ENCODE measurements around the gene PCYT1A. TPM values are rescaled to one million over a fixed set of nuclear protein-coding genes. Genes with fewer than 3 reads are reported as not detected.

The PCYT1A gene
- total and polyA plus RNA-seq, 5 donors from 2014 or later: 21.4 to 87.4 (median 23.2) TPM

DNA sequence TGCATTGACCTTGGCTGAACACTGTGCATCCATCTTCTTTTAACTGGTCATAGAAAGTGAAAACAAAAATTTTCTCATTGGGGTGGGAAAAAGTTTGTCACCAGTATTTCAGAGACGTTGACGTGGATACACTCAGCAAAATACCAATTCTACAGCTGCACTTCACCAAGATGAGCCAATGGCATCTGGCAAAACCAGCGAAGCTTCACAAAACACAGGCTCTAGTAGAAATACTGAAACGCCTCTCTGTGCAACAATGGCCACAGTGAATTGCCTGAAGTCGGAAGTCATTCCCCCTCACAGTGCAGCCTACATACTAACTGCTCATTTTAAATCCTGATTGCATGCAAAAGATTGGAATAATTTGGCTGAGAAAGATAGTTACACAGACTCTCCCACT lies 17.0 kb downstream of the PCYT1A start:
- no peak for DNase-seq
- Mint-ChIP-seq H3K27ac (peak overlapping the region in 2 of 3 donors; percentile 11 to 48), H3K9me3 (no peaks in the 10 kb centered on the region), H3K4me3 (no peak overlapping the region), H3K27me3 (no peaks in the 10 kb centered on the region), H3K36me3 (peaks cover 13% of the 10 kb centered on the region), H3K4me1 (peaks cover 22 to 44% (median 32%) of the 10 kb centered on the region in 4 donors)
- Histone ChIP-seq H3K27ac (ENCODE audit: insufficient read depth, low read length, poor library complexity, severe bottlenecking) (no peak overlapping the region), H3K27me3 (ENCODE audit: control insufficient read depth, insufficient read depth, low read length) (no peaks in the 10 kb centered on the region), H3K4me3 (ENCODE audit: low read depth, low read length) (no peak overlapping the region), H3K36me3 (ENCODE audit: control insufficient read depth, insufficient read depth, low read length) (peaks cover 33% of the 10 kb centered on the region), H3K4me1 (ENCODE audit: control insufficient read depth, insufficient read depth, low read length, poor library complexity, severe bottlenecking) (peaks cover 30% of the 10 kb centered on the region), H3K9me3 (ENCODE audit: control insufficient read depth in 2 of 2, low read length in 2 of 2) (no peaks in the 10 kb centered on the region)
- no peak for ATAC-seq (ENCODE audit: low read depth in 2 of 2)

- H3K4me1 ChIP-seq (ENCODE audit: control insufficient read depth, insufficient read depth, low read length, poor library complexity, severe bottlenecking): peaks cover 11% of the 10 kb centered on the region
- DNase-seq (peak in 1 of 3 donors; percentile 60), ATAC-seq (ENCODE audit: low read depth in 2 of 2) (no peak)
- Mint-ChIP-seq H3K9me3 (no peaks in the 10 kb centered on the region), H3K4me1 (peaks cover 19 to 38% (median 27%) of the 10 kb centered on the region in 4 donors), H3K36me3 (peaks cover 26% of the 10 kb centered on the region), H3K4me3 (no peak overlapping the region), H3K27ac (peak overlapping the region in 2 of 3 donors; percentile 2 to 69), H3K27me3 (no peaks in the 10 kb centered on the region)
- H3K9me3 ChIP-seq (ENCODE audit: control insufficient read depth in 2 of 2, low read length in 2 of 2): no peaks in the 10 kb centered on the region
- peaks cover 39% of the 10 kb centered on the region for H3K36me3 ChIP-seq (ENCODE audit: control insufficient read depth, insufficient read depth, low read length)
- H3K4me3 ChIP-seq (ENCODE audit: low read depth, low read length): no peak overlapping the region
- no peak overlapping the region for H3K27ac ChIP-seq (ENCODE audit: insufficient read depth, low read length, poor library complexity, severe bottlenecking)
- H3K27me3 ChIP-seq (ENCODE audit: control insufficient read depth, insufficient read depth, low read length): no peaks in the 10 kb centered on the region
Observed at GRCh38 chr3:196268284-196269163, 19.0 kb downstream of the PCYT1A start.

- ATAC-seq (ENCODE audit: low read depth in 2 of 2) (no peak), DNase-seq (no peak)
- Mint-ChIP-seq H3K9me3 (peaks cover 0 to 3% (median 0%) of the 10 kb centered on the region in 7 donors), H3K4me3 (no peak overlapping the region), H3K4me1 (peaks cover 15 to 27% (median 20%) of the 10 kb centered on the region in 4 donors), H3K27ac (no peak overlapping the region), H3K36me3 (peaks cover 21% of the 10 kb centered on the region), H3K27me3 (no peaks in the 10 kb centered on the region)
- no peaks in the 10 kb centered on the region for H3K9me3 ChIP-seq (ENCODE audit: control insufficient read depth in 2 of 2, low read length in 2 of 2)
- no peaks in the 10 kb centered on the region for H3K27me3 ChIP-seq (ENCODE audit: control insufficient read depth, insufficient read depth, low read length)
- no peak overlapping the region for H3K4me3 ChIP-seq (ENCODE audit: low read depth, low read length)
- H3K27ac ChIP-seq (ENCODE audit: insufficient read depth, low read length, poor library complexity, severe bottlenecking): no peak overlapping the region
- peaks cover 43% of the 10 kb centered on the region for H3K36me3 ChIP-seq (ENCODE audit: control insufficient read depth, insufficient read depth, low read length)
- H3K4me1 ChIP-seq (ENCODE audit: control insufficient read depth, insufficient read depth, low read length, poor library complexity, severe bottlenecking): peaks cover 5% of the 10 kb centered on the region
Observed at GRCh38 chr3:196263819-196264218, 23.7 kb downstream of the PCYT1A start.

GRCh38 chr3:196260784-196261183 lies 26.7 kb downstream of the PCYT1A start:
- H3K27ac Mint-ChIP-seq: no peak overlapping the region
- no peak for ATAC-seq (ENCODE audit: low read depth in 2 of 2)
- H3K27me3 ChIP-seq (ENCODE audit: control insufficient read depth, insufficient read depth, low read length): no peaks in the 10 kb centered on the region
- no peaks in the 10 kb centered on the region for H3K27me3 Mint-ChIP-seq
- peaks cover 13 to 23% (median 18%) of the 10 kb centered on the region in 4 donors for H3K4me1 Mint-ChIP-seq
- no peaks in the 10 kb centered on the region for H3K4me1 ChIP-seq (ENCODE audit: control insufficient read depth, insufficient read depth, low read length, poor library complexity, severe bottlenecking)
- no peak overlapping the region for H3K4me3 ChIP-seq (ENCODE audit: low read depth, low read length)
- peaks cover 23% of the 10 kb centered on the region for H3K36me3 Mint-ChIP-seq
- H3K9me3 ChIP-seq (ENCODE audit: control insufficient read depth in 2 of 2, low read length in 2 of 2): no peaks in the 10 kb centered on the region
- peaks cover 35% of the 10 kb centered on the region for H3K36me3 ChIP-seq (ENCODE audit: control insufficient read depth, insufficient read depth, low read length)
- peaks cover 0 to 3% (median 0%) of the 10 kb centered on the region in 7 donors for H3K9me3 Mint-ChIP-seq
- no peak overlapping the region for H3K4me3 Mint-ChIP-seq
- no peak for DNase-seq
- H3K27ac ChIP-seq (ENCODE audit: insufficient read depth, low read length, poor library complexity, severe bottlenecking): no peak overlapping the region

GRCh38 chr3:196255776-196256175 lies 31.8 kb downstream of the PCYT1A start:
- no peak for ATAC-seq (ENCODE audit: low read depth in 2 of 2)
- peak overlapping the region in 2 of 3 donors; percentile 30 to 58 for H3K27ac Mint-ChIP-seq

DNA sequence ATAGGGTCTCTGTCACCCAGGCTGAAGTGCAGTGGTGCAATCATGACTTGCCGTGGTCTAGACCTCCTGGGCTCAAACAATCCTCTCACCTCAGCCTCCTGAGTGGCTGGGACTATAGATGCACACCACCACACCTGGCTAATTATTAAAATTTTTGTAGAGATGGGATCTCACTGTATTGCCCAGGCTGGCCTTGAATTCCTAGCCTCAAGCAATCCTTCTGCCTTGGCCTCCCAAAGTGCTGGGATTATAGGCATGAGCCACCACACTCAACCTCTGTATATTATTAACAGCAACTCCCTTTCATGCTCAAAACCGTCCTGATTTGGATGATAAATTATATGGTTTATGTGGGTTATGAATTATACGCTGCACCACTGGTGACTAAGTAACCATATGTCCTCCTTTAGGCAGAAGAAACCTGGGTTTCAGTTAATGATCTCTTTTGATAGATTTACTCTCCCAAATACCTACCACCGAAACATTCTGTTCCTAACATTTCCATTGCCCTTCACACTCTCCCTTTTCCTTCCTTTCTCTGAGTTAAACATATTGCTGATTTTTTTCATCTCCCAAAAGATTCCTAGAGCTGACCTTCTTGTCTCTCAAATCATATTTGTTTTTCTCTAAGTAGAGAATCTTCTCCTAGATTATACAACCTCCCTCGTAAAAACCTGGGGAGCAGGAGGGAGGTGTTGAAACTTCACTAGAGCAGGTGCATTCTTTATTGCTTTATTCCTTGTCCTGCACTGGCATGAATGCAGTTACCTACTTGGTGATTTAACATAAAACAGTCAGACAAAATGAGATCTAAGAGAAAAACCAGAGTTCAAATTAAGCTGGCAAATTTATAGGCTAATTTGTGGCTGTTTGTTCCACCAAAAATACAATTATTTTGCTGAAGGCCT lies 32.9 kb downstream of the PCYT1A start:
- peaks cover 10 to 21% (median 14%) of the 10 kb centered on the region in 4 donors for H3K4me1 Mint-ChIP-seq
- Histone ChIP-seq H3K27ac (ENCODE audit: insufficient read depth, low read length, poor library complexity, severe bottlenecking) (no peak overlapping the region), H3K27me3 (ENCODE audit: control insufficient read depth, insufficient read depth, low read length) (no peaks in the 10 kb centered on the region), H3K9me3 (ENCODE audit: control insufficient read depth in 2 of 2, low read length in 2 of 2) (no peaks in the 10 kb centered on the region), H3K4me1 (ENCODE audit: control insufficient read depth, insufficient read depth, low read length, poor library complexity, severe bottlenecking) (peaks cover 5% of the 10 kb centered on the region), H3K36me3 (ENCODE audit: control insufficient read depth, insufficient read depth, low read length) (peaks cover 25% of the 10 kb centered on the region), H3K4me3 (ENCODE audit: low read depth, low read length) (no peak overlapping the region)
- no peak for ATAC-seq (ENCODE audit: low read depth in 2 of 2)
- no peaks in the 10 kb centered on the region for H3K9me3 Mint-ChIP-seq
- no peak for DNase-seq
- no peaks in the 10 kb centered on the region for H3K27me3 Mint-ChIP-seq
- no peak overlapping the region for H3K4me3 Mint-ChIP-seq
- H3K27ac Mint-ChIP-seq: peak overlapping the region in 1 of 3 donors; percentile 70
- peaks cover 16% of the 10 kb centered on the region for H3K36me3 Mint-ChIP-seq

More at GRCh38 chr3:196255776-196256175, 31.8 kb downstream of the PCYT1A start:
- no peaks in the 10 kb centered on the region for H3K27me3 ChIP-seq (ENCODE audit: control insufficient read depth, insufficient read depth, low read length)
- no peak overlapping the region for H3K4me3 ChIP-seq (ENCODE audit: low read depth, low read length)
- no peaks in the 10 kb centered on the region for H3K9me3 ChIP-seq (ENCODE audit: control insufficient read depth in 2 of 2, low read length in 2 of 2)
- DNase-seq: no peak
- Mint-ChIP-seq H3K36me3 (peaks cover 17% of the 10 kb centered on the region), H3K4me3 (no peak overlapping the region), H3K9me3 (peaks cover 0 to under 1% (median 0%) of the 10 kb centered on the region in 7 donors), H3K27me3 (no peaks in the 10 kb centered on the region), H3K4me1 (peaks cover 10 to 21% (median 13%) of the 10 kb centered on the region in 4 donors)
- H3K4me1 ChIP-seq (ENCODE audit: control insufficient read depth, insufficient read depth, low read length, poor library complexity, severe bottlenecking): peaks cover 5% of the 10 kb centered on the region
- H3K27ac ChIP-seq (ENCODE audit: insufficient read depth, low read length, poor library complexity, severe bottlenecking): no peak overlapping the region
- peaks cover 30% of the 10 kb centered on the region for H3K36me3 ChIP-seq (ENCODE audit: control insufficient read depth, insufficient read depth, low read length)

- Histone ChIP-seq H3K4me3 (ENCODE audit: low read depth, low read length) (no peak overlapping the region), H3K4me1 (ENCODE audit: control insufficient read depth, insufficient read depth, low read length, poor library complexity, severe bottlenecking) (peaks cover 5% of the 10 kb centered on the region), H3K27ac (ENCODE audit: insufficient read depth, low read length, poor library complexity, severe bottlenecking) (no peak overlapping the region), H3K27me3 (ENCODE audit: control insufficient read depth, insufficient read depth, low read length) (no peaks in the 10 kb centered on the region), H3K9me3 (ENCODE audit: control insufficient read depth in 2 of 2, low read length in 2 of 2) (no peaks in the 10 kb centered on the region), H3K36me3 (ENCODE audit: control insufficient read depth, insufficient read depth, low read length) (peaks cover 29% of the 10 kb centered on the region)
- ATAC-seq (ENCODE audit: low read depth in 2 of 2): no peak
- H3K4me1 Mint-ChIP-seq: peaks cover 7 to 12% (median 9%) of the 10 kb centered on the region in 4 donors
- H3K4me3 Mint-ChIP-seq: no peak overlapping the region
- no peak for DNase-seq
- no peaks in the 10 kb centered on the region for H3K9me3 Mint-ChIP-seq
- H3K27ac Mint-ChIP-seq: peak overlapping the region in 1 of 3 donors; percentile 20
- no peaks in the 10 kb centered on the region for H3K27me3 Mint-ChIP-seq
- peaks cover 24% of the 10 kb centered on the region for H3K36me3 Mint-ChIP-seq
Observed at GRCh38 chr3:196251918-196252317, 35.6 kb downstream of the PCYT1A start.

All from CD4-positive, CD25-positive, alpha-beta regulatory T cell (primary cell).